HepG2 (cell line): ENCODE measurements around the gene NDE1. TPM values are rescaled to one million over a fixed set of nuclear protein-coding genes. Genes with fewer than 3 reads are reported as not detected.
"Not testable (repeated sequence)": the region's sequence is repeated elsewhere in the genome, so short reads cannot be mapped to it uniquely, and the experiment has no call there.

ENCODE experiments used
- ATAC-seq: fragments of 200-7000 bp; cut with Tn5 transposase; 3 replicates; pipeline ENCODE4 v1.9.1; 2020; ENCODE audit warnings: mild to moderate bottlenecking, moderate library complexity
- BruUV-seq: library from RNA; stranded (reverse); fragments of 400-500 nt; replicated peaks from 2 replicates; lab custom pipeline; 2021; lab: Mats Ljungman, UMichigan
- CTCF ChIA-PET: fragments of 300-600 bp; formaldehyde crosslinking; extraction: SDS; loops from one replicate; lab custom pipeline; 2021; ENCODE audit warnings: low total read pairs, inconsistent platforms, low intra/inter-chr PET ratio; lab: Yijun Ruan, JAX
- POLR2A ChIA-PET: fragments of 350-600 bp; sonication (Branson Sonifier 250); formaldehyde crosslinking; loops from one replicate; lab custom pipeline; 2020; ENCODE audit warnings: antibody characterized with exemption, inconsistent platforms; lab: Yijun Ruan, JAX
- DNase-seq: peaks from one replicate; pipeline ENCODE4 v3.0.0-alpha.2; 2015; ENCODE audit warnings: low spot score
- FAIRE-seq: peaks from 3 replicates; lab custom pipeline; 2011; peaks lifted over from hg19 to GRCh38; lab: Jason Lieb, UNC
- H2AFZ ChIP-seq: one replicate; pipeline ENCODE4 v1.6.1; 2011; ENCODE audit warnings: low read length, inconsistent platforms
- H3K27ac ChIP-seq: fragments of 300-600 bp; 3 replicates; pipeline ENCODE4 v1.8.0; 2011; ENCODE audit warnings: mixed run types, mild to moderate bottlenecking, mixed read lengths, low read length, inconsistent platforms; ENCODE audit not compliant: insufficient read depth; ENCODE audit errors: extremely low read length
- H3K27me3 ChIP-seq, 2 experiments: fragments of 200-600 bp in 1 of 2; 2 replicates in 1 of 2; 3 replicates in 1 of 2; pipeline versions ENCODE4 v1.6.0 to v1.8.0; 2011; ENCODE audit warnings: low read length in 2 of 2, mild to moderate bottlenecking in 2 of 2, moderate library complexity in 2 of 2, inconsistent platforms in 1 of 2; ENCODE audit not compliant: insufficient read depth in 2 of 2, control insufficient read depth in 1 of 2
- H3K36me3 ChIP-seq, 2 experiments: fragments of 200-600 bp in 1 of 2; replicated peaks in 1 of 2; 2 replicates in 1 of 2; 3 replicates in 1 of 2; pipeline versions ENCODE4 v1.5.1 to v1.8.0; 2011; ENCODE audit warnings: low read length in 2 of 2, inconsistent platforms in 1 of 2; ENCODE audit not compliant: insufficient read depth in 2 of 2, control insufficient read depth in 1 of 2
- H3K4me1 ChIP-seq: 2 replicates; pipeline ENCODE4 v1.5.1; 2012; ENCODE audit warnings: low read length, inconsistent platforms; ENCODE audit not compliant: insufficient read depth
- H3K4me2 ChIP-seq: 2 replicates; pipeline ENCODE4 v1.6.0; 2011; ENCODE audit warnings: low read depth, low read length, inconsistent platforms
- H3K4me3 ChIP-seq, 3 experiments: fragments of 200-600 bp in 1 of 3; sonication (generic), shearing (Covaris generic) in 1 of 3; replicated peaks in 1 of 3; 2 replicates each; pipeline ENCODE4 v1.5.1; 2011 to 2016; ENCODE audit warnings: low read length in 3 of 3, inconsistent platforms in 2 of 3, low read depth in 2 of 3, mild to moderate bottlenecking in 2 of 3, control low read depth in 1 of 3, mixed read lengths in 1 of 3; ENCODE audit not compliant: insufficient read depth in 1 of 3
- H3K79me2 ChIP-seq: one replicate; pipeline ENCODE4 v1.6.1; 2011; ENCODE audit warnings: low read length, inconsistent platforms; ENCODE audit not compliant: insufficient read depth
- H3K9ac ChIP-seq: 2 replicates; pipeline ENCODE4 v1.6.0; 2011; ENCODE audit warnings: mild to moderate bottlenecking, low read depth, low read length, inconsistent platforms; ENCODE audit not compliant: insufficient read depth
- H3K9me3 ChIP-seq: 2 replicates; pipeline ENCODE4 v1.5.1; 2012; ENCODE audit warnings: mild to moderate bottlenecking, low read length
- H4K20me1 ChIP-seq: 2 replicates; pipeline ENCODE4 v1.6.0; 2011; ENCODE audit warnings: inconsistent platforms, mild to moderate bottlenecking, low read length, moderate library complexity; ENCODE audit not compliant: insufficient read depth
- AGO2 ChIP-seq: fragments of 200-400 bp; formaldehyde crosslinking; optimal IDR thresholded peaks from 2 replicates; pipeline ENCODE3; 2017; ENCODE audit warnings: mild to moderate bottlenecking, low read depth, low read length, moderate library complexity
- ARNTL ChIP-seq: sonication (generic); formaldehyde crosslinking; IDR thresholded peaks from 2 replicates; pipeline ENCODE4 v1.4.0; 2020; ENCODE audit warnings: mild to moderate bottlenecking, missing genetic modification reagents
- BRCA1 ChIP-seq: sonication (generic); formaldehyde crosslinking; IDR thresholded peaks from 2 replicates; pipeline ENCODE4 v1.4.0; 2020; ENCODE audit warnings: missing genetic modification reagents
- FOXO1 ChIP-seq: sonication (generic); formaldehyde crosslinking; IDR thresholded peaks from 2 replicates; pipeline ENCODE4 v1.4.0; 2020; ENCODE audit warnings: missing genetic modification reagents
- HOXA3 ChIP-seq: sonication (generic); formaldehyde crosslinking; IDR thresholded peaks from 2 replicates; pipeline ENCODE4 v1.5.0; 2020; ENCODE audit warnings: missing genetic modification reagents
- IRF1 ChIP-seq: sonication (generic); formaldehyde crosslinking; IDR thresholded peaks from 2 replicates; pipeline ENCODE4 v1.4.0; 2020; ENCODE audit warnings: low read depth, mild to moderate bottlenecking, missing genetic modification reagents
- MLLT10 ChIP-seq: sonication (generic); formaldehyde crosslinking; IDR thresholded peaks from 2 replicates; pipeline ENCODE4 v1.4.0; 2020; ENCODE audit warnings: missing genetic modification reagents
- WGBS: methylation state at CpG from one replicate; pipeline ENCODE4 v1.1.6; 2017; ENCODE audit warnings: low lambda C conversion rate; 5-methylcytosine and 5-hydroxymethylcytosine counted together
- in situ Hi-C: cut with HindIII; loops from 2 replicates; pipeline ENCODE4 v1.10.0; 2017; ENCODE audit warnings: low pct_unique_long_range_greater_than_20kb; ENCODE audit not compliant: extremely low pct_ligation_motif_present
- intact Hi-C: fragments of 100-400 bp; cut with micrococcal nuclease; formaldehyde crosslinking; loops from one replicate; pipeline ENCODE4 v1.10.0; 2022; ENCODE audit not compliant: unreplicated experiment
- polyA plus RNA-seq, 8 experiments: library from polyadenylated mRNA; depleted of rRNA in 3 of 8; stranded (reverse) in 7 of 8; unstranded in 1 of 8; fragments of >200 nt; fragmentation: Illumina TruSeq in 4 of 8; extraction: Trizol in 4 of 8; gene quantifications; 2 replicates each; pipeline versions ENCODE4 v1.2.1 to v1.2.3, GENCODE V29; 2011 to 2016; ENCODE audit warnings: low read depth in 4 of 8, missing spikeins in 1 of 8, mixed read lengths in 1 of 8; ENCODE audit not compliant: insufficient read depth in 1 of 8
- total RNA-seq, 5 experiments: library from RNA; depleted of rRNA; stranded (reverse); fragments of >200 nt; fragmentation: Illumina TruSeq; extraction: Trizol; gene quantifications; 2 replicates each; pipeline ENCODE4 v1.2.3, GENCODE V29; 2016; ENCODE audit warnings: low read depth in 1 of 5
- TF ChIP-seq, protein P1 (sequence below): sonication (generic); formaldehyde crosslinking; IDR thresholded peaks from 2 replicates; pipeline ENCODE4 v1.5.0; 2020; ENCODE audit warnings: mild to moderate bottlenecking, missing genetic modification reagents

The NDE1 gene
- total and polyA plus RNA-seq, 2 of the 13 experiments (the other 11 are each of a cell fraction or from before 2014, with no cell fraction given), result 40.9 to 72.5 TPM

DNA sequence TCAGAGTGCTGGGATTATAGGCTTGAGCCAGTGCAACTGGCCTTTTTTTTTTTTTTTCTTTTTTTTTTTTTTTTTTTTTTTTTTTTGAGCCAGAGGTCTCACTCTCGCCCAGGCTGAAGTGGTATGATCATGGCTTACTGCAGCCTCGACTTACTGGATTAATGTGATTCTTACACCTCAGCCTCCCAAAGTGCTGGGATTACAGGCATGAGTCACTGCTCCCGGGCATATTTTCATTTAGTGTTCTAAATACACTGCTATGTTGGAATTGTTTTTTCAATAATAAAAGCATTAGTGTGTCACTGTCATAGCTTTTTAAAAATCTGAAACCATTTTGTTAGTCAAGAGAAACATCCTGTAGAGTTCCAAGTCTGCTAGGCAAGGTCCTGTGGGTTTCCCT is 40.3 kb downstream of the NDE1 start (continued):
- TF ChIP-seq IRF1 (no peak), ARNTL (CRISPR knock-in tag) (no peak), HOXA3 (CRISPR knock-in tag) (no peak), FOXO1 (no peak)

DNA sequence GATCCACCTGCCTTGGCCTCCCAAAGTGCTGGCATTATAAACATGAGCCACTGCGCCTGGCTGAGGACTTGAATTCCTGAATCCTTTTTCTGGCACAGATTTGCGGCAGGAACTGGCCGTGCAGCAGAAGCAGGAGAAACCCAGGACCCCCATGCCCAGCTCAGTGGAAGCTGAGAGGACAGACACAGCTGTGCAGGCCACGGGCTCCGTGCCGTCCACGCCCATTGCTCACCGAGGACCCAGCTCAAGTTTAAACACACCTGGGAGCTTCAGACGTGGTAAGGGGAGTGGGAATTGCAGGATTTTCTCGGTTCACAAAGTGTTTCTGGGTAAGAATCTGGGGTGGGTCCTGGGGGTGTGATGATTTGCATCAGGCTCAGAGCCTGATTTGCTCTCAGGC is 41.0 kb downstream of the NDE1 start:
- BruUV-seq, result no TSS peak
- in situ Hi-C loops, result no loop called here
- Histone ChIP-seq H3K4me3 (no peak overlapping the region), H3K9ac (no peak overlapping the region), H4K20me1 (no peaks in the 10 kb centered on the region), H3K27ac (no peak overlapping the region), H3K4me2 (no peak overlapping the region), H3K9me3 (no peaks in the 10 kb centered on the region), H3K4me1 (no peaks in the 10 kb centered on the region), H2AFZ (no peak overlapping the region), H3K36me3 (peaks cover 64 to 87% of the 10 kb centered on the region in 2 experiments), H3K79me2 (no peaks in the 10 kb centered on the region), H3K27me3 (no peaks in the 10 kb centered on the region)
- peak; percentile 28 for TF ChIP-seq AGO2
- no peak for TF ChIP-seq MLLT10 (CRISPR knock-in tag)
- TF ChIP-seq BRCA1 (CRISPR knock-in tag), result no peak
- CTCF ChIA-PET, result no interaction called here
- ATAC-seq (no peak), FAIRE-seq (no peak), DNase-seq (no peak)
- 96% methylated on average over 10 of the region's 10 CpGs for WGBS
- POLR2A ChIA-PET, result no interaction called here
- intact Hi-C loops, result no loop called here

GRCh38 chr16:15692508-15692907 is 42.5 kb downstream of the NDE1 start:
- H3K4me2 ChIP-seq, H3K4me3 ChIP-seq: not testable (repeated sequence)
- TF ChIP-seq, protein P1, sequence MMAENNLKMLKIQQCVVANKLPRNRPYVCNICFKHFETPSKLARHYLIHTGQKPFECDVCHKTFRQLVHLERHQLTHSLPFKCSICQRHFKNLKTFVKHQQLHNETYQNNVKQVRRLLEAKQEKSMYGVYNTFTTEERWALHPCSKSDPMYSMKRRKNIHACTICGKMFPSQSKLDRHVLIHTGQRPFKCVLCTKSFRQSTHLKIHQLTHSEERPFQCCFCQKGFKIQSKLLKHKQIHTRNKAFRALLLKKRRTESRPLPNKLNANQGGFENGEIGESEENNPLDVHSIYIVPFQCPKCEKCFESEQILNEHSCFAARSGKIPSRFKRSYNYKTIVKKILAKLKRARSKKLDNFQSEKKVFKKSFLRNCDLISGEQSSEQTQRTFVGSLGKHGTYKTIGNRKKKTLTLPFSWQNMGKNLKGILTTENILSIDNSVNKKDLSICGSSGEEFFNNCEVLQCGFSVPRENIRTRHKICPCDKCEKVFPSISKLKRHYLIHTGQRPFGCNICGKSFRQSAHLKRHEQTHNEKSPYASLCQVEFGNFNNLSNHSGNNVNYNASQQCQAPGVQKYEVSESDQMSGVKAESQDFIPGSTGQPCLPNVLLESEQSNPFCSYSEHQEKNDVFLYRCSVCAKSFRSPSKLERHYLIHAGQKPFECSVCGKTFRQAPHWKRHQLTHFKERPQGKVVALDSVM (CRISPR knock-in tag), result peak; percentile 73
- TF ChIP-seq, all 625 proteins: peak for 1; not testable (repeated sequence) for 624
- 95% methylated on average over 1 of the region's 1 CpG for WGBS
- BruUV-seq, H3K79me2 ChIP-seq, H3K9me3 ChIP-seq, H3K4me1 ChIP-seq, H2AFZ ChIP-seq, H3K27ac ChIP-seq, DNase-seq, POLR2A ChIA-PET, intact Hi-C loops, H3K27me3 ChIP-seq, FAIRE-seq, ATAC-seq, H4K20me1 ChIP-seq, H3K9ac ChIP-seq, CTCF ChIA-PET, in situ Hi-C loops: not testable (repeated sequence)
- H3K36me3 ChIP-seq, result peaks cover 61 to 87% of the 10 kb centered on the region in 2 experiments
